B cell (primary cell): ENCODE results near the gene CCDC50. TPM values are rescaled to one million over a fixed set of nuclear protein-coding genes. Genes with fewer than 3 reads are reported as not detected.
A peak's percentile ranks its signal among the peaks of the same experiment; 100 is the strongest.

Experiments used
- ATAC-seq: fragments of 200-7000 bp; cut with Tn5 transposase; one replicate; pipeline ENCODE4 v1.10.0; 2021; ENCODE audit warnings: low read depth, mild to moderate bottlenecking, moderate number of reproducible peaks, moderate library complexity
- CTCF ChIA-PET: fragments of 350-600 bp; sonication (Branson Sonifier 250); formaldehyde crosslinking; loops from one replicate; lab custom pipeline; 2021; ENCODE audit warnings: antibody characterized with exemption, inconsistent platforms; lab: Charles Lee
- POLR2A ChIA-PET: fragments of 350-600 bp; sonication (Branson Sonifier 250); formaldehyde crosslinking; loops from one replicate; lab custom pipeline; 2021; ENCODE audit warnings: antibody characterized with exemption; lab: Charles Lee
- DNase-seq: peaks from one replicate; pipeline ENCODE4 v3.0.0; 2013
- H2AFZ ChIP-seq: 2 replicates; pipeline ENCODE4 v1.6.1; 2012; ENCODE audit warnings: mild to moderate bottlenecking, low read depth, low read length; ENCODE audit not compliant: insufficient read depth, poor library complexity, severe bottlenecking
- H3K27ac ChIP-seq, 2 donors: 1 replicate in 1 of 2; 2 replicates in 1 of 2; pipeline ENCODE4 v1.5.1; 2012 to 2013; ENCODE audit warnings: low read length in 2 of 2, mild to moderate bottlenecking in 2 of 2, moderate library complexity in 1 of 2
- H3K27me3 ChIP-seq, 4 experiments: fragments of 200-600 bp in 1 of 4; sonication (generic) in 1 of 4; replicated peaks in 1 of 4; 1 replicate in 2 of 4; 2 replicates in 2 of 4; pipeline versions ENCODE4 v1.6.1 to v1.7.0; 2013 to 2016; ENCODE audit warnings: low read length in 3 of 4, mild to moderate bottlenecking in 2 of 4, mixed read lengths in 1 of 4, moderate library complexity in 1 of 4; ENCODE audit not compliant: insufficient read depth in 4 of 4, control insufficient read depth in 3 of 4; ENCODE audit errors: control extremely low read depth in 1 of 4
- H3K36me3 ChIP-seq, 2 experiments: replicated peaks in 1 of 2; 1 replicate in 1 of 2; 2 replicates in 1 of 2; pipeline versions ENCODE4 v1.6.1 to v1.7.1; 2013; ENCODE audit warnings: low read length in 1 of 2; ENCODE audit not compliant: insufficient read depth in 2 of 2, control insufficient read depth in 1 of 2; ENCODE audit errors: control extremely low read depth in 1 of 2, extremely low read depth in 1 of 2
- H3K4me1 ChIP-seq, 2 donors: fragments of 200-600 bp in 1 of 2; sonication (generic) in 1 of 2; 1 replicate in 1 of 2; 2 replicates in 1 of 2; pipeline versions ENCODE4 v1.5.1 to v1.6.1; 2013 to 2017; ENCODE audit warnings: low read length in 2 of 2; ENCODE audit not compliant: control insufficient read depth in 2 of 2, insufficient read depth in 2 of 2
- H3K4me2 ChIP-seq: replicated peaks from 2 replicates; pipeline ENCODE3; 2012; ENCODE audit warnings: mild to moderate bottlenecking, low read depth, low read length; ENCODE audit not compliant: poor library complexity, severe bottlenecking
- H3K4me3 ChIP-seq, 5 experiments: fragments of 200-600 bp in 1 of 5; sonication (generic) in 1 of 5; 1 replicate in 3 of 5; 2 replicates in 2 of 5; pipeline versions ENCODE4 v1.5.1 to v1.7.0; 2011 to 2016; ENCODE audit warnings: low read length in 4 of 5, mild to moderate bottlenecking in 4 of 5, low read depth in 2 of 5, control low read depth in 1 of 5, moderate library complexity in 1 of 5; ENCODE audit not compliant: insufficient read depth in 1 of 5; ENCODE audit errors: control extremely low read depth in 1 of 5, extremely low read depth in 1 of 5
- H3K79me2 ChIP-seq: fragments of 200-600 bp; sonication (generic); one replicate; pipeline ENCODE4 v1.6.0; 2016; ENCODE audit warnings: low read length; ENCODE audit not compliant: control insufficient read depth, insufficient read depth
- H3K9ac ChIP-seq: fragments of 200-600 bp; sonication (generic); 2 replicates; pipeline ENCODE4 v1.6.1; 2017; ENCODE audit warnings: mild to moderate bottlenecking, low read length, moderate library complexity
- H3K9me3 ChIP-seq, 3 donors: one replicate each; pipeline versions ENCODE4 v1.6.1 to v1.7.1; 2013; ENCODE audit warnings: low read length in 2 of 3; ENCODE audit not compliant: control insufficient read depth in 2 of 3, insufficient read depth in 1 of 3; ENCODE audit errors: control extremely low read depth in 1 of 3
- H4K20me1 ChIP-seq: 2 replicates; pipeline ENCODE4 v1.6.0; 2012; ENCODE audit warnings: mild to moderate bottlenecking, low read length; ENCODE audit not compliant: insufficient read depth, control insufficient read depth, poor library complexity, severe bottlenecking
- H3K27ac Mint-ChIP-seq: one replicate; pipeline ENCODE4 v1.8.0; 2021; ENCODE audit warnings: mixed read lengths
- H3K27me3 Mint-ChIP-seq: one replicate; pipeline ENCODE4 v1.8.0; 2021; ENCODE audit warnings: mixed read lengths
- H3K4me1 Mint-ChIP-seq: one replicate; pipeline ENCODE4 v1.8.0; 2021; ENCODE audit warnings: mixed read lengths
- H3K4me3 Mint-ChIP-seq: one replicate; pipeline ENCODE4 v1.8.0; 2021; ENCODE audit warnings: mixed read lengths
- H3K9me3 Mint-ChIP-seq: one replicate; pipeline ENCODE4 v1.8.0; 2022; ENCODE audit warnings: mixed read lengths; ENCODE audit not compliant: insufficient read depth
- EZH2 ChIP-seq: IDR thresholded peaks from 2 replicates; pipeline ENCODE4 v1.6.1; 2012; ENCODE audit warnings: borderline replicate concordance, low read depth, mild to moderate bottlenecking, moderate library complexity, low read length; ENCODE audit not compliant: insufficient read depth, poor library complexity, severe bottlenecking
- WGBS: methylation state at CpG from one replicate; pipeline ENCODE4 v1.1.5; 2013; ENCODE audit warnings: missing lambda C conversion rate; ENCODE audit not compliant: insufficient coverage; 5-methylcytosine and 5-hydroxymethylcytosine counted together
- intact Hi-C: fragments of 100-400 bp; cut with micrococcal nuclease; formaldehyde crosslinking; loops from one replicate; pipeline ENCODE4 v1.10.0; 2022
- polyA plus RNA-seq: library from polyadenylated mRNA; depleted of rRNA; stranded (reverse); fragments of >200 nt; gene quantifications from 2 replicates; pipeline ENCODE4 v1.2.3, GENCODE V29; 2012
- total RNA-seq, 2 donors: library from RNA; stranded (reverse); fragments of 120-200 nt in 1 of 2; gene quantifications; 1 replicate in 1 of 2; 2 replicates in 1 of 2; pipeline versions ENCODE4 v1.2.3 to v1.2.4, GENCODE V29; 2013 to 2022
- TF ChIP-seq, protein P1 (sequence below): fragments of 200-600 bp; IDR thresholded peaks from one replicate; pipeline ENCODE4 v1.8.0; 2022; ENCODE audit warnings: antibody characterized with exemption, mild to moderate bottlenecking

CCDC50 gene
- total and polyA plus RNA-seq, 2 donors (not counting 1 experiment from before 2014, with no cell fraction given), result 48.7 to 121 TPM

DNA sequence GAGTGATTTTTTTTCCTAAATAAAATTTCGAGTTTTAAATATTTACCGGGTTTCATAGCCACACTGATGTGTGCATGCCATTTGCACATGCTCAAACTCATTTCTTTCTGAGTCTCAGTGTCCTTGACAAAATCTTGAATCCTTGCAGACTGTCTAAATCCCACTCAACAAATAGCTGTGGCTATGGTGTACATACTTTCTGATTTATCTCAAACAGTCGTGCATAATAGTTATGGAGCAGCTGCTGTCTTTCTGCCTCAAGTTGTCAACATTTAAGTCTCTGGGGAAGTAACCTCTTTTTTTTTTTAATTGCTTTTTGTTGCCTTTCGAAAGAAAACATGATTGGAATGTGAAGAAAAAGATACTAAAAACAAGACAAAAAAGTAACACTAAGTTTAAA is 53.9 kb downstream of the CCDC50 start:
- Histone ChIP-seq H3K27ac (no peak overlapping the region), H3K79me2 (no peaks in the 10 kb centered on the region), H3K4me1 (peaks cover 23 to 28% of the 10 kb centered on the region in 2 donors), H3K36me3 (peaks cover 13 to 55% of the 10 kb centered on the region in 2 experiments), H3K9me3 (no peaks in the 10 kb centered on the region), H3K4me3 (no peak overlapping the region), H3K27me3 (no peaks in the 10 kb centered on the region), H2AFZ (no peak overlapping the region), H3K4me2 (no peak overlapping the region), H3K9ac (no peak overlapping the region), H4K20me1 (no peaks in the 10 kb centered on the region)
- ATAC-seq, result no peak
- intact Hi-C loops, result no loop called here
- WGBS, result no CpG with 5 or more reads among the region's 4 CpGs
- POLR2A ChIA-PET, result no interaction called here
- no peak overlapping the region for H3K4me3 Mint-ChIP-seq
- peak overlapping the region; percentile 7 for H3K27ac Mint-ChIP-seq
- TF ChIP-seq, protein P1, sequence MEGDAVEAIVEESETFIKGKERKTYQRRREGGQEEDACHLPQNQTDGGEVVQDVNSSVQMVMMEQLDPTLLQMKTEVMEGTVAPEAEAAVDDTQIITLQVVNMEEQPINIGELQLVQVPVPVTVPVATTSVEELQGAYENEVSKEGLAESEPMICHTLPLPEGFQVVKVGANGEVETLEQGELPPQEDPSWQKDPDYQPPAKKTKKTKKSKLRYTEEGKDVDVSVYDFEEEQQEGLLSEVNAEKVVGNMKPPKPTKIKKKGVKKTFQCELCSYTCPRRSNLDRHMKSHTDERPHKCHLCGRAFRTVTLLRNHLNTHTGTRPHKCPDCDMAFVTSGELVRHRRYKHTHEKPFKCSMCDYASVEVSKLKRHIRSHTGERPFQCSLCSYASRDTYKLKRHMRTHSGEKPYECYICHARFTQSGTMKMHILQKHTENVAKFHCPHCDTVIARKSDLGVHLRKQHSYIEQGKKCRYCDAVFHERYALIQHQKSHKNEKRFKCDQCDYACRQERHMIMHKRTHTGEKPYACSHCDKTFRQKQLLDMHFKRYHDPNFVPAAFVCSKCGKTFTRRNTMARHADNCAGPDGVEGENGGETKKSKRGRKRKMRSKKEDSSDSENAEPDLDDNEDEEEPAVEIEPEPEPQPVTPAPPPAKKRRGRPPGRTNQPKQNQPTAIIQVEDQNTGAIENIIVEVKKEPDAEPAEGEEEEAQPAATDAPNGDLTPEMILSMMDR, result no peak
- no peak for TF ChIP-seq EZH2
- H3K4me1 Mint-ChIP-seq, result peaks cover 30% of the 10 kb centered on the region
- no peaks in the 10 kb centered on the region for H3K27me3 Mint-ChIP-seq
- no peaks in the 10 kb centered on the region for H3K9me3 Mint-ChIP-seq
- CTCF ChIA-PET, result interaction anchor here (0.8 to 4.0 kb wide), 4 partner anchors 9 to 247 kb away, joined by 3 to 20 read pairs (median 3); no protein-coding TSS in a partner anchor
- no peak for DNase-seq

DNA sequence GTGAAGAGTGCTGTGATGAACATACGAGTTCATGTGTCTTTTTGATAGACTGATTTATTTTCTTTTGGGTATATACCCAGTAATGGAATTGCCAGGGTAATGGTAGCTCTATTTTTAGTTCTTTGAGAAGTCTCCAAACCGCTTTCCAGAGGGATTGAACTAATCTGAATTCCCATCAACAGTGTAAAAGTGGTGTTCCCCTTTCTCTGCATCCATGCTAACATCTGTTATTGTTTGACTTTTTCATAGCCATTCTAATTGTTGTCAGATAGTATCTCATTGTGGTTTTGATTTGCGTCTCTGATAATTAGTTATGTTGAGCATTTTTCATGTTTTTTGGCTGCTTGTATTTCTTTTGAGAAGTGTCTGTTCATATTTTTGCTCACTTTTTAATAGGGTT is 55.9 kb downstream of the CCDC50 start:
- intact Hi-C loops, result loop anchor here (5.0 kb wide), 1 partner anchor 503 kb away; no protein-coding TSS in a partner anchor
- WGBS, result 0% methylated on average over 1 of the region's 3 CpGs
- Histone ChIP-seq H3K4me3 (no peak overlapping the region), H3K27ac (no peak overlapping the region), H3K79me2 (no peaks in the 10 kb centered on the region), H3K4me1 (peaks cover 11 to 13% of the 10 kb centered on the region in 2 donors), H3K27me3 (no peaks in the 10 kb centered on the region), H3K9ac (no peak overlapping the region), H3K36me3 (peaks cover 17 to 55% of the 10 kb centered on the region in 2 experiments), H4K20me1 (no peaks in the 10 kb centered on the region), H3K4me2 (no peak overlapping the region), H3K9me3 (no peaks in the 10 kb centered on the region), H2AFZ (no peak overlapping the region)
- Mint-ChIP-seq H3K4me1 (peaks cover 26% of the 10 kb centered on the region), H3K27ac (peak overlapping the region; percentile 7), H3K27me3 (no peaks in the 10 kb centered on the region), H3K9me3 (no peaks in the 10 kb centered on the region), H3K4me3 (no peak overlapping the region)
- no peak for ATAC-seq
- ChIA-PET POLR2A (no interaction called here), CTCF (interaction anchor here (4.0 kb wide), 1 partner anchor 141 kb away, joined by 20 read pairs; no protein-coding TSS in a partner anchor)
- TF ChIP-seq, protein P1, result no peak
- TF ChIP-seq EZH2, result no peak
- no peak for DNase-seq
